A673 (cell line): Measurements from ENCODE around the gene MBD5.

ENCODE experiments used
- CTCF ChIP-seq: fragments of 300-800, 200-600 bp; sonication (generic); conservative IDR thresholded peaks from 2 replicates; pipeline ENCODE4 v1.5.1; 2017; ENCODE audit warnings: low read depth, mild to moderate bottlenecking, antibody characterized with exemption, low read length, moderate library complexity, mixed read lengths
- EZH2 ChIP-seq: fragments of 200-600 bp; sonication (generic); IDR thresholded peaks from 2 replicates; pipeline ENCODE4 v1.6.1; 2017; ENCODE audit warnings: borderline replicate concordance, low read depth, mild to moderate bottlenecking, mixed read lengths, antibody characterized with exemption, low read length; ENCODE audit not compliant: poor library complexity, severe bottlenecking

DNA sequence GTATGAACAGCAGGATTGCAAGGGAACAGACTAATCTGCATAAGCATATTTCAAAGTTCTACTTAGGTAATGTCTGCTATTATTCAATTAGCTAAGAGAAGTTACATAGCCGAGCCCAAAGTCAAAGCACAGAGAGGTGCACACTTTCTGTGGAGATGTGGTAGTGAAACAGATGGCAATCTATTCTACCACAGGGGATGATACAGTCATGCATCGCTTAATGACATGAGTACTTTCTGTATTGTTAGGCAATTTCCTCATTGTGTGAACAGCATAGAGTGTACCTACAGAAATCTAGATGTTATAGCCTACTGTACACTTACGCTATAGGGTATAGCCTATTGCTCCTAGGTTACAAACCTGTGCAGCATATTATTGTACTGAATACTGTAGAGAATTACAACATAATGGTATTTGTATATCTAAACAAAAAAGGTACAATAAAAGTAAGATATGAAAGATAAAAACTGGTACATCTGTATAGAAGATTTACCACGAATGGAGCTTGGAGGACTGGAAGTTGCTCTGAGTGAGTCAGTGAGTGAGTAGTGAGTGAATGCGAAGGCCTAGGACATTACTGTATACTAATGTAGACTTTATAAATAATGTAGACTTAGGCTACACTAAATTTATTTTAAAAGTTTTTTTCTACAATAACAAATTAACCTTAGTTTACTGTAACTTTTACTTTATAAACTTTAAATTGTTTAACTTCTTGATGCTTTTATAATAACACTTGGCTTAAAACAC lies 197.6 kb downstream of the MBD5 start:
- TF ChIP-seq CTCF (no peak), EZH2 (no peak)
